CD8-positive, alpha-beta memory T cell (primary cell): ENCODE results near the gene ATP2C2. TPM values are rescaled to one million over a fixed set of nuclear protein-coding genes. Genes with fewer than 3 reads are reported as not detected.
"Not testable (repeated sequence)": the region's sequence is repeated elsewhere in the genome, so short reads cannot be mapped to it uniquely, and the experiment has no call there.

ENCODE experiments used
- CTCF ChIA-PET: fragments of 350-600 bp; sonication (Branson Sonifier 250); formaldehyde crosslinking; loops from one replicate; lab custom pipeline; 2021; ENCODE audit warnings: antibody characterized with exemption; lab: Charles Lee
- POLR2A ChIA-PET: fragments of 350-600 bp; sonication (Branson Sonifier 250); formaldehyde crosslinking; loops from one replicate; lab custom pipeline; 2021; ENCODE audit warnings: antibody characterized with exemption; lab: Charles Lee
- DNase-seq, 5 donors: peaks; one replicate each; pipeline versions ENCODE4 v3.0.0 to v3.0.0-alpha.2; 2020 to 2022; ENCODE audit warnings: mixed read lengths in 1 of 5
- H3K27ac ChIP-seq: one replicate; pipeline ENCODE4 v1.7.0; 2013; ENCODE audit warnings: low read depth, mild to moderate bottlenecking, low read length, moderate library complexity
- H3K27me3 ChIP-seq: 2 replicates; pipeline ENCODE4 v1.7.0; 2013; ENCODE audit warnings: low read length, mild to moderate bottlenecking; ENCODE audit not compliant: insufficient read depth, poor library complexity, severe bottlenecking
- H3K36me3 ChIP-seq: 2 replicates; pipeline ENCODE4 v1.7.0; 2013; ENCODE audit warnings: mild to moderate bottlenecking, low read length, moderate library complexity; ENCODE audit not compliant: insufficient read depth
- H3K4me1 ChIP-seq: 2 replicates; pipeline ENCODE4 v1.7.0; 2013; ENCODE audit warnings: mild to moderate bottlenecking, low read length, moderate library complexity; ENCODE audit not compliant: insufficient read depth
- H3K4me3 ChIP-seq: 2 replicates; pipeline ENCODE4 v1.7.0; 2013; ENCODE audit warnings: mild to moderate bottlenecking, low read length
- H3K9me3 ChIP-seq: 2 replicates; pipeline ENCODE4 v1.7.0; 2013; ENCODE audit warnings: mild to moderate bottlenecking, low read length
- H3K27ac Mint-ChIP-seq, 8 donors: one replicate each; pipeline ENCODE4 v1.8.0; 2020 to 2021; ENCODE audit warnings: mixed read lengths in 8 of 8, mild to moderate bottlenecking in 6 of 8, inconsistent platforms in 3 of 8, moderate library complexity in 3 of 8
- H3K27me3 Mint-ChIP-seq, 2 donors: one replicate each; pipeline ENCODE4 v1.8.0; 2020 to 2021; ENCODE audit warnings: mixed read lengths in 2 of 2, mild to moderate bottlenecking in 1 of 2, moderate library complexity in 1 of 2
- H3K36me3 Mint-ChIP-seq, 3 donors: one replicate each; pipeline ENCODE4 v1.8.0; 2020 to 2021; ENCODE audit warnings: mixed read lengths in 3 of 3, inconsistent platforms in 1 of 3, mild to moderate bottlenecking in 1 of 3
- H3K4me1 Mint-ChIP-seq, 3 donors: one replicate each; pipeline ENCODE4 v1.8.0; 2020 to 2021; ENCODE audit warnings: mixed read lengths in 3 of 3, inconsistent platforms in 1 of 3, mild to moderate bottlenecking in 1 of 3
- H3K4me3 Mint-ChIP-seq, 7 donors: one replicate each; pipeline ENCODE4 v1.8.0; 2020 to 2021; ENCODE audit warnings: mixed read lengths in 7 of 7, mild to moderate bottlenecking in 6 of 7, moderate library complexity in 4 of 7, inconsistent platforms in 2 of 7
- H3K9me3 Mint-ChIP-seq, 5 donors: one replicate each; pipeline ENCODE4 v1.8.0; 2020 to 2022; ENCODE audit warnings: mixed read lengths in 5 of 5, mild to moderate bottlenecking in 3 of 5, moderate library complexity in 2 of 5, inconsistent platforms in 1 of 5
- polyA plus RNA-seq: library from polyadenylated mRNA; unstranded; fragments of 300-500 nt; fragmentation: Illumina TruSeq; gene quantifications from one replicate; pipeline ENCODE4 v1.2.3, GENCODE V29; 2021
- total RNA-seq, 2 experiments: library from RNA; stranded (reverse); gene quantifications; one replicate each; pipeline ENCODE4 v1.2.3, GENCODE V29; 2021

Gene ATP2C2
- total and polyA plus RNA-seq, 3 experiments from 2014 or later = not detected

DNA sequence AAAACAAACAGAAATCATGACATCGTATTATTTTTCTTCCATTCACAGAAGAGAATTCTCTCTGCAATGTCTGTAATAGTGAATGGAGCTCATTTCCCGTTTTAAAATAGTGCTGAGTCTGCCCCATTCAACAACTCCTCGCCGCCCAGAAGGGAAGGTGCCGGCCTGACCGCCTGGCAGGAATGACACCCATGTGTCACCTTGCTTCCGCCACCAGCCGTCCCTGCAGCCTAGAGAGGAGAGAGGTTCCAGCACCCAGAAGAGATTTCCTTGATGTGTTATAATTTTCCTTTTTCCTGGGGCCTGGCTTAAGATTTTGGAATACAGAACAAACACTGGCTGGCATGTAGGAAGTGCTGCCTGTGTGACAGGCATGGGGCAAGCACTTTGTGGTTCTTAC lies 76.1 kb downstream of the ATP2C2 start:
- no peak for DNase-seq
- no peaks in the 10 kb centered on the region for H3K9me3 ChIP-seq
- Mint-ChIP-seq H3K27ac (no peak overlapping the region), H3K9me3 (no peaks in the 10 kb centered on the region), H3K4me3 (no peak overlapping the region), H3K36me3 (no peaks in the 10 kb centered on the region), H3K4me1 (no peaks in the 10 kb centered on the region), H3K27me3 (peaks cover 29 to 36% of the 10 kb centered on the region in 2 donors)
- ChIA-PET POLR2A (no interaction called here), CTCF (interaction anchor here (0.8 kb wide), 1 partner anchor 189 kb away, joined by 3 read pairs; no protein-coding TSS in a partner anchor)
- no peak overlapping the region for H3K4me3 ChIP-seq
- no peaks in the 10 kb centered on the region for H3K4me1 ChIP-seq
- H3K36me3 ChIP-seq = no peaks in the 10 kb centered on the region
- H3K27me3 ChIP-seq = no peaks in the 10 kb centered on the region
- no peak overlapping the region for H3K27ac ChIP-seq

DNA sequence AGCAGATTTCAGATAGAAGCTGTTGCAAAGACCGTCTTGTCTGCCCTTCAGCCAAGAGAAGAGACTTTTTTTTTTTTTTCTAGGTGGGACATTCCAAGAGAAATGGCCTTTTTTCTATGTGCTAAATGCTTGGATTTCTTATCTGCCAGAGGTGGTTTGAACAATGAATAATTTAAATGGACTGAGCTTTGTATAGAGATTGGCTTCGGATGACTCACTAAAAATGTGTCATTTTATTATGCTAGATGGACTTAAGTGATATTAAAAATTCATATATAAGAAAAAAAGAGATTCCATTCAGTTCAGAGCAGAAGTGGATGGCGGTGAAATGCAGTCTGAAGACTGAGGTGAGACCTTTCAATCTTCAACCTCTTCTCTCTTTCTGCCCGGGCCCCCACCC lies 77.7 kb downstream of the ATP2C2 start:
- POLR2A ChIA-PET = no interaction called here
- H3K4me3 ChIP-seq = no peak overlapping the region

DNA sequence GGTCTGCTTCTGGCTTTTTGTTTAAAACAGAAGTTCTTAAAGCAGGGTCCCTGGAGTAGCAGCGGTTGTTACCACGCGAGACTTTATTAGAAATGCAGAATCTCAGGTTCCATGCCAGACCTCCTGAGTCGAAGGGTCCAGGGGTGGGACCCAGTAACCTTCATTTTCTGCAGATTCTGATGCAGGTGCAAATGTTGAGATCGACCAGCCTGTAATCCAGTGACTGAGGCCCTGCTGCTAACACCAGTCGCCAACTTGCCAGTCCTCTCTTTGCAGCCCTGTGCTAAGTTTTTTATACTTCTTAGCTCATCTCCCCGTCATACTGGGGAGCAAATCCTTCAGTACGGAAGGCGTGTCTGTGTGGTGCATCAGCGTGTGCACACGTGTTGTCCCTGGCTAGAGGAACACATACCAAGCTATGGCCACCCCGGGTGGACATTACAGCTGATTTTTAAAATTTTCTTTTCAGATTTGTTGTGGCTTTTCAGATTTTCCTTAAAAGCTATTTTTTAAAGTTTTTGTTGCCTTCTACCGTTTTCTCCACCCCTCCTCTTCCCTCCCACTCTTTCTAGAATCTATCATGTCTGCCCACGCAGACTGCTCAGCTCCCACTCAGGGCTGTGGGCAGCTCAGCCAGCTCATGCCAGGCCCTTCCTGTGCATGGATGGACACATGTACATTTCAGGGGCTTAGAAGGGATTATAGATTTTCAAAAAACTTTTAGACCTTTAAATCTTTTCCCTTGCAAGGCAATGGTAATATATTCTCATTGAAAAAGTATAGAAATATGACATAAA lies 78.5 kb downstream of the ATP2C2 start:
- H3K27me3 ChIP-seq = no peaks in the 10 kb centered on the region
- H3K4me1 ChIP-seq = no peaks in the 10 kb centered on the region
- Mint-ChIP-seq H3K27ac (peak overlapping the region in 1 of 8 donors; percentile 10), H3K4me3 (no peak overlapping the region), H3K4me1 (no peaks in the 10 kb centered on the region), H3K9me3 (peaks cover 0 to 1% (median 0%) of the 10 kb centered on the region in 5 donors), H3K36me3 (no peaks in the 10 kb centered on the region), H3K27me3 (peaks cover 24 to 27% of the 10 kb centered on the region in 2 donors)
- no peak for DNase-seq
- H3K27ac ChIP-seq = no peak overlapping the region
- no peaks in the 10 kb centered on the region for H3K9me3 ChIP-seq
- no peak overlapping the region for H3K4me3 ChIP-seq
- H3K36me3 ChIP-seq = no peaks in the 10 kb centered on the region
- POLR2A ChIA-PET = no interaction called here
- CTCF ChIA-PET = interaction anchor here (1.3 kb wide), 1 partner anchor 9 kb away, joined by 3 read pairs; no protein-coding TSS in a partner anchor

More for the DNA sequence above, 77.7 kb downstream of the ATP2C2 start:
- no peaks in the 10 kb centered on the region for H3K27me3 ChIP-seq
- no peak overlapping the region for H3K27ac ChIP-seq
- Mint-ChIP-seq H3K27me3 (peaks cover 27 to 28% of the 10 kb centered on the region in 2 donors), H3K36me3 (no peaks in the 10 kb centered on the region), H3K27ac (no peak overlapping the region), H3K9me3 (peaks cover 0 to 1% (median 0%) of the 10 kb centered on the region in 5 donors), H3K4me1 (no peaks in the 10 kb centered on the region), H3K4me3 (no peak overlapping the region)
- H3K4me1 ChIP-seq = no peaks in the 10 kb centered on the region
- H3K9me3 ChIP-seq = no peaks in the 10 kb centered on the region
- CTCF ChIA-PET = no interaction called here
- H3K36me3 ChIP-seq = no peaks in the 10 kb centered on the region
- DNase-seq = no peak

DNA sequence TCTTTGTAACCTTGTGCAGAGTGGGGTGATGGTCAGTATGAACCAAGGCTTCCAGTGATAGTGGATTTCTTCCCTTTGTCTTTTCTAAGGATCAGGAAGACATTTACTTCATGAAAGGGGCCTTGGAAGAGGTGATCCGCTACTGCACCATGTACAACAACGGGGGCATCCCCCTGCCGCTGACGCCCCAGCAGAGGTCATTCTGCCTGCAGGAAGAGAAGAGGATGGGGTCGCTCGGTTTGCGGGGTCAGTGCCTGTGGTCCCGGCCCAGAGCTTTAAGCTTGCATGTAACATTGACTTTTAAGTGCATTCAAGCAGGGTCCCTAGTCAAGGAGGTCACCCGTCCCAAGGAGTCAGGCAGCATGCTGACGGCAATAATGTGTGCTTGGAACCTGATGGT lies 80.1 kb downstream of the ATP2C2 start:
- Histone ChIP-seq H3K9me3 (no peaks in the 10 kb centered on the region), H3K4me1 (no peaks in the 10 kb centered on the region), H3K27me3 (no peaks in the 10 kb centered on the region), H3K27ac (no peak overlapping the region), H3K36me3 (no peaks in the 10 kb centered on the region), H3K4me3 (no peak overlapping the region)
- ChIA-PET CTCF (no interaction called here), POLR2A (no interaction called here)
- DNase-seq = no peak
- Mint-ChIP-seq H3K9me3 (peaks cover 0 to 1% (median 0%) of the 10 kb centered on the region in 5 donors), H3K4me3 (no peak overlapping the region), H3K4me1 (no peaks in the 10 kb centered on the region), H3K27me3 (peaks cover 15 to 20% of the 10 kb centered on the region in 2 donors), H3K27ac (no peak overlapping the region), H3K36me3 (no peaks in the 10 kb centered on the region)

DNA sequence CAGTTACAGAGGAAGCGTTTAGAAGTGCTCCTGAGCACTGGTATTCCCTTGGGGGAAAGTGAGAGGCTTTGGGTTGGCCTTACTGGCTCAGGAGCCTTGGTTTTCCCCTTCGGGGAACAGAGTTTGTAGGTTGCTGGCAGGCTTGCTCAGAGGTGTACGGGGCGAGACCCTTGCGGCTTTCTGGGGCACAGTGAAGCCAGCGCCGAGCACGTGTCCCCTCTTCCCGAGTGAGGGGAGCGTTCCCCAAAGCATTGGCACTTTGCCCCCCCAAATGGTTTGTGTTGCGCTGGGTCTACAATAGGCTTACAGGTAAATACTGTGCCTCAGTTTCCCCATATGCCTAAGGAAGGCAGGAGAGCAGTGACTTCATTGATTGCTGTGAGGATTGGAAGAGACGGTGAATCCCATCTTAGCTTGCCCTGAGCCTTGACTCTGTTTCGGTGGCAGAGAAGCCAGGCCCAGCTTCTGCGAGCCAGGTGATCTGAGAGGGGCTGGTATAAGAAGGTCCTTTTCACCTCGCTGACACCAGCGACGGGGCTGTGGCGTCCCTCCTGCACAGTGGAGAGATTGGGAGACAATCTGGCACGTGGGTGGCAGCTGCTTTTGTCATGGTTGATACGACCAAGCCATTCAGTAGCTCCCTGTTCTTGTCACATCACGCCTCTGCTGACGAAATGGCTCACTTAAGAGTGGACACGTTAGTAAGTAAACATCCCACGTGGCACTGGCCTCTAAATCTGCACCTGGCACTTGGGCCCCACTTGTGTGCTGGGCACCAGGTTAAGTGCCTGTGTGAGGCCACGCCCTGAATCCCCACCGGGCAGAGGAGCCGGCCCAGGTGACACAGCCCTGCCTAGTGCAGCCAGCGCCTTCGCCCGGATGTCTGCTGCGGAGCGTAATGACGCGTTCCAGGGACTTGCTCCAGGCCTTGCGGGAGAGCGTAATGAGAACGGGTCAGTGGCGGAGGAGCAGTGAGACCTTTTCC lies 81.1 kb downstream of the ATP2C2 start:
- H3K27me3 ChIP-seq = no peaks in the 10 kb centered on the region
- H3K9me3 Mint-ChIP-seq = peaks cover 0 to 1% (median 0%) of the 10 kb centered on the region in 5 donors
- no peaks in the 10 kb centered on the region for H3K4me1 ChIP-seq
- no peak for DNase-seq
- H3K27ac Mint-ChIP-seq = no peak overlapping the region
- no peak overlapping the region for H3K4me3 Mint-ChIP-seq
- no peaks in the 10 kb centered on the region for H3K4me1 Mint-ChIP-seq
- H3K4me3 ChIP-seq = no peak overlapping the region
- ChIA-PET CTCF (no interaction called here), POLR2A (no interaction called here)
- H3K36me3 Mint-ChIP-seq = no peaks in the 10 kb centered on the region
- H3K9me3 ChIP-seq = no peaks in the 10 kb centered on the region
- peaks cover 15% of the 10 kb centered on the region in 2 donors for H3K27me3 Mint-ChIP-seq
- H3K36me3 ChIP-seq = no peaks in the 10 kb centered on the region
- H3K27ac ChIP-seq = no peak overlapping the region

DNA sequence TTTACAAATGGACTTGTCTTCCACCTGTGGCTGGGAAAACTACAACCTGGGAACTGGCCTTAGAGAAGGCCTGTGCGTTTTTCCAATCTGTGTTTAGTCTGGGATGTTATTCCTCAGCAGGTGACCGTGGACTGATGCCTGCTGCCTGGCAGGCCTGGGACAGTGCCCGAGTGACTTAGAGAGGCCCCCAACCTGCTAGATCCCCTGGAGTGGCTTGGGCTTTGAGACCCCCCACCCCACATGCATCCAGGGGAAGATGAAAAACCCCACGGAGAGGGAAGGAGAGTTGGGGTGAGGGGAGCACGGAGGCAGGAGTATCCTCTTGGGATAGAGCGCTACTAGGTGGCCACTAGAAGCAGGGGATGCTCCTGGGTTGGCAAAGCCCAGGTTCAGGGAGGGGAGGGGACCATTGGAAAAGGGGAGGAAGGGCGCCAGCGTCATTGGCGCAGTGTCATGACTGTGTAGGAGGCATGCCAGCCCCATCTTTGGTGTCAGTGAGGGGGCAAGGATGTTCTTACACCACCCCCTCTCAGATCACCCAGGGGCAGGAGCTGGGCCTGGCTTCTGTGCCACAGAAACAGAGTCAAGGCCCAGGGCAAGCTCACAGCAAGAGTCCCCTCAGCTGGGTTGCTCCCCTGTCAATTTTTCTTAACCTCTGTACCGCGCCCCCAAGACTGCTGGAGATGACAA lies 82.0 kb downstream of the ATP2C2 start:
- POLR2A ChIA-PET = no interaction called here
- Histone ChIP-seq H3K9me3 (no peaks in the 10 kb centered on the region), H3K27ac (no peak overlapping the region), H3K27me3 (no peaks in the 10 kb centered on the region), H3K36me3 (no peaks in the 10 kb centered on the region), H3K4me1 (no peaks in the 10 kb centered on the region), H3K4me3 (no peak overlapping the region)
- no peak overlapping the region for H3K27ac Mint-ChIP-seq
- no peak for DNase-seq
- H3K27me3 Mint-ChIP-seq = peaks cover 14% of the 10 kb centered on the region in 2 donors
- H3K36me3 Mint-ChIP-seq = peaks cover 0 to 2% (median 0%) of the 10 kb centered on the region in 3 donors
- no peak overlapping the region for H3K4me3 Mint-ChIP-seq
- H3K4me1 Mint-ChIP-seq = no peaks in the 10 kb centered on the region
- H3K9me3 Mint-ChIP-seq = peaks cover 0 to 1% (median 0%) of the 10 kb centered on the region in 5 donors
- CTCF ChIA-PET = no interaction called here

DNA sequence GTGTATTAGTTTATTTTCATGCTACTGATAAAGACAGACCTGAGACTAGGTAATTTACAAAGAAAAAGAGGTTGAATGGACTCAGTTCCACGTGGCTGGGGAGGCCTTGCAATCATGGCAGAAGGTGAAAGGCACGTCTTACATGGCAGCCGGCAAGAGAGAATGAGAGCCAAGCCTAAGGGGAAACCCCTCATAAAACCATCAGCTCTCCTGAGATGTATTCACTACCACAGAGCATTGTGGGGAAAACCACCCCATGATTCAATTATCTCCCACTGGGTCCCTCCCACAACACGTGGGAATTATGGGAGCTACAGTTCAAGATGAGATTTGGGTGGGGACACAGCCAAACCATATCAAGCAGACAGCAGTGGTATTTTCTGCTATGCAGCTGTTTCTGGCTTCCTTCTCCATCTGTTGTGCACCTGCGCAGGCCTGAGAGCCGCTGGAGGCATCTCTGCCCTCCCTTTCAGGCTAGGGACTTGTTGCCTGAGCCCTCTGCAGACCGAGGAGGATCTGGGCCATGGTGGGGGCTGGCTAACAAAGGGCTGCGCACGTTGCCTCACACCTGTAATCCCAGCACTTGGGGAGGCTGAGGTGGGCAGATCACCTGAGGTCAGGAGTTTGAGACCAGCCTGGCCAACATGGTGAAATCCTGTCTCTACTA lies 82.8 kb downstream of the ATP2C2 start:
- H3K4me3 Mint-ChIP-seq, H3K4me1 ChIP-seq, DNase-seq, H3K4me1 Mint-ChIP-seq, H3K4me3 ChIP-seq, CTCF ChIA-PET, POLR2A ChIA-PET, H3K36me3 Mint-ChIP-seq, H3K27me3 ChIP-seq, H3K27ac ChIP-seq, H3K9me3 Mint-ChIP-seq, H3K9me3 ChIP-seq, H3K36me3 ChIP-seq: not testable (repeated sequence)
- Mint-ChIP-seq H3K27me3 (peaks cover 8 to 11% of the 10 kb centered on the region in 2 donors), H3K27ac (peak overlapping the region in 1 of 8 donors; percentile 87)
